ENCODE data around the gene CCNG2.

Gene CCNG2

GRCh38 chr4:77147079-77147782 lies 9.8 kb upstream of the CCNG2 start:
- no peak for DNase-seq

- no peak for DNase-seq
Observed at GRCh38 chr4:77148078-77148477, 8.9 kb upstream of the CCNG2 start.

- no peak for DNase-seq
Observed at GRCh38 chr4:77149789-77150188, 7.2 kb upstream of the CCNG2 start.

- DNase-seq, result no peak
Observed at GRCh38 chr4:77151241-77151640, 5.8 kb upstream of the CCNG2 start.

GRCh38 chr4:77152421-77152820 lies 4.6 kb upstream of the CCNG2 start:
- DNase-seq, result no peak

- DNase-seq, result no peak
Observed at GRCh38 chr4:77153006-77153405, 4.0 kb upstream of the CCNG2 start.

- DNase-seq, result no peak
Observed at GRCh38 chr4:77154065-77154464, 2.9 kb upstream of the CCNG2 start.

- DNase-seq, result no peak
Observed at GRCh38 chr4:77154761-77155499, 2.1 kb upstream of the CCNG2 start.

- no peak for DNase-seq
Observed at GRCh38 chr4:77155631-77156452, 1.2 kb upstream of the CCNG2 start.

- peak; percentile 96 for DNase-seq
Observed at GRCh38 chr4:77156533-77156911, 485 bp upstream of the CCNG2 start.

- DNase-seq, result peak; percentile 60
Observed at GRCh38 chr4:77157859-77158486, 966 bp downstream of the CCNG2 start.

GRCh38 chr4:77158487-77158861 lies 1.5 kb downstream of the CCNG2 start:
- no peak for DNase-seq

GRCh38 chr4:77159806-77160205 lies 2.8 kb downstream of the CCNG2 start:
- no peak for DNase-seq

GRCh38 chr4:77163641-77164040 lies 6.6 kb downstream of the CCNG2 start:
- DNase-seq, result no peak

GRCh38 chr4:77167173-77167572 lies 10.2 kb downstream of the CCNG2 start:
- DNase-seq, result no peak

GRCh38 chr4:77167866-77168265 lies 10.9 kb downstream of the CCNG2 start:
- DNase-seq, result no peak

- no peak for DNase-seq
Observed at GRCh38 chr4:77169481-77169880, 12.5 kb downstream of the CCNG2 start.

- no peak for DNase-seq
Observed at GRCh38 chr4:77170926-77171325, 13.9 kb downstream of the CCNG2 start.

- DNase-seq, result no peak
Observed at GRCh38 chr4:77172336-77172735, 15.3 kb downstream of the CCNG2 start.

- DNase-seq, result no peak
Observed at GRCh38 chr4:77174426-77174825, 17.4 kb downstream of the CCNG2 start.

- DNase-seq, result no peak
Observed at GRCh38 chr4:77175201-77175611, 18.2 kb downstream of the CCNG2 start.

- no peak for DNase-seq
Observed at GRCh38 chr4:77176640-77177039, 19.6 kb downstream of the CCNG2 start.

- DNase-seq, result no peak
Observed at GRCh38 chr4:77177199-77177598, 20.2 kb downstream of the CCNG2 start.

All from stimulated activated naive CD4-positive, alpha-beta T cell treated with Interleukin-2 at 50 U/mL for 16 hours (primary cell).